ENCODE measurements around the gene SMIM34.
"Not testable (repeated sequence)": the region's sequence is repeated elsewhere in the genome, so short reads cannot be mapped to it uniquely, and the experiment has no call there.

The SMIM34 gene, protein sequence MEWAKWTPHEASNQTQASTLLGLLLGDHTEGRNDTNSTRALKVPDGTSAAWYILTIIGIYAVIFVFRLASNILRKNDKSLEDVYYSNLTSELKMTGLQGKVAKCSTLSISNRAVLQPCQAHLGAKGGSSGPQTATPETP

DNA sequence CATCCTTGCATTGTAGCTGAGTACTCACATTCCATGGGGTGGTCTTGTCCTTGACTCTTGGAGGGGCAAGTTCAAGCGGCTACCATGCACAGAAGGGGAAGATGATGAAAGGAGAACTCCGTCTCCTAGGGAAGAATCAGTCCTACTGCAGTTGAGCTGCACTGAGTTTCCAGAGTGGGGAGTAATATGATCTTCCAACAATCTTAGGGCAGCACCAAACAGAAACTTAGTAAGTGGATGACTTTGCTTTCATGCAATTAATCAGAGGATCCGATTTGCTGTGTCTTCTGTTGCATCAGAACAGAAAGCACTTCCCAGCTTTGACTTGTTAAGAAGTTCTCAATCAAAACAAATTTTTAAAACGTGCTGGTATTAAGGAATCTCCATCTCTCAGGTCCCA is at the start of gene SMIM34:
Gene SMIM34, minus strand, starts transcription at position 147 of the 400 bp plus-strand sequence. Its CDS starts 112 bp downstream, at position 35.
- not testable (repeated sequence) for H3K4me3 ChIP-seq (ENCODE audit: insufficient read length, low read depth); H3K27me3 ChIP-seq (ENCODE audit: insufficient read depth, insufficient read length); DNase-seq (ENCODE audit: low read depth, low spot score); H3K4me1 ChIP-seq (ENCODE audit: insufficient read depth, insufficient read length); H3K9me3 ChIP-seq (ENCODE audit: insufficient read depth, low read length); H3K36me3 ChIP-seq (ENCODE audit: insufficient read depth, insufficient read length, low read length); H3K9ac ChIP-seq (ENCODE audit: insufficient read length, low read depth)

DNA sequence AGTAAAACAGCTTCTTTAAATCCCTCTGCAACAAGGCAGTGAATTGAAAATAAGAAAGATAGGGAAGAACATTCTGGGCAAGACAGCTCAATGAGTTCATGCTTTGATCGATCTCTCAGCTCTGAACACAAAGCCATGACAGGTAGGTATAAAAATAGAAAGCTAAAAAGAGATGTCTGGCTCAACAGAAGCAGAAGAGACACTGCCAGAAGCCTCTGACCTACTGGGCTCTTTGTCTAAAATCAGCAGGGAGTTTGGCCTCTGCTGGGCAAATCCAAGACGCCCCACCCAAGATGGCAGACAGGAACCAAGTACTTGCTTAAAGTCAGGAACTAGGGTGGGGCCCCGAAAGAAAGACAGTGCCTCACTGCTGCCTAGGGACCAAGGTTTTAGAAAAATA is 43.6 kb upstream of the SMIM34 start:
- not testable (repeated sequence) for H3K9me3 ChIP-seq (ENCODE audit: insufficient read depth, low read length); H3K4me1 ChIP-seq (ENCODE audit: insufficient read depth, insufficient read length); H3K27me3 ChIP-seq (ENCODE audit: insufficient read depth, insufficient read length); H3K4me3 ChIP-seq (ENCODE audit: insufficient read length, low read depth); H3K36me3 ChIP-seq (ENCODE audit: insufficient read depth, insufficient read length, low read length); H3K9ac ChIP-seq (ENCODE audit: insufficient read length, low read depth); DNase-seq (ENCODE audit: low read depth, low spot score)

GRCh38 chr21:34459426-34459825 is 35.7 kb upstream of the SMIM34 start:
- DNase-seq (ENCODE audit: low read depth, low spot score); H3K4me1 ChIP-seq (ENCODE audit: insufficient read depth, insufficient read length); H3K9ac ChIP-seq (ENCODE audit: insufficient read length, low read depth); H3K9me3 ChIP-seq (ENCODE audit: insufficient read depth, low read length); H3K27me3 ChIP-seq (ENCODE audit: insufficient read depth, insufficient read length); H3K36me3 ChIP-seq (ENCODE audit: insufficient read depth, insufficient read length, low read length); H3K4me3 ChIP-seq (ENCODE audit: insufficient read length, low read depth): not testable (repeated sequence)

- not testable (repeated sequence) for H3K4me1 ChIP-seq (ENCODE audit: insufficient read depth, insufficient read length); H3K4me3 ChIP-seq (ENCODE audit: insufficient read length, low read depth); H3K36me3 ChIP-seq (ENCODE audit: insufficient read depth, insufficient read length, low read length); DNase-seq (ENCODE audit: low read depth, low spot score); H3K27me3 ChIP-seq (ENCODE audit: insufficient read depth, insufficient read length); H3K9me3 ChIP-seq (ENCODE audit: insufficient read depth, low read length); H3K9ac ChIP-seq (ENCODE audit: insufficient read length, low read depth)
Measured at GRCh38 chr21:34458266-34458665, 34.5 kb upstream of the SMIM34 start.

DNA sequence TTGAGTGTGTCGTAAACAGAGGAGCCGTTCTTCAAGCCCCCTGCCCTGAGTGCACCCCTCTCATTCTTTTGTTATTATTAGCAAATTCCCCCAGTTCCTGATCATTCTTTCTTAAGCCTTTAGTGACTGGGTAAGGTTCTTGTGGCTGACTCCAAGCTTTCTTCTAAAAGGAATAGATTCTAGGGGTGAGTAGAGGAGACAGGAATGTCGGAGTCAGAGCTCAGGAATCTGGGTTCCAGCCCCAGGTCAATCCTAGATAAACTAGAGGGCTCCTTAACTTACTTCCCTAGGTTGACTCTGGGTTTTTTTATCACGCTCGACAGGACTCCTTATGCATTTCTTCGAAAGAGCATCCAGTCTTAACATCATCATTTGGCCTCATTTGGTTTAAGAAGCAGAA is 32.4 kb upstream of the SMIM34 start:
- H3K4me1 ChIP-seq (ENCODE audit: insufficient read depth, insufficient read length); H3K36me3 ChIP-seq (ENCODE audit: insufficient read depth, insufficient read length, low read length); H3K9ac ChIP-seq (ENCODE audit: insufficient read length, low read depth); DNase-seq (ENCODE audit: low read depth, low spot score); H3K4me3 ChIP-seq (ENCODE audit: insufficient read length, low read depth); H3K9me3 ChIP-seq (ENCODE audit: insufficient read depth, low read length); H3K27me3 ChIP-seq (ENCODE audit: insufficient read depth, insufficient read length): not testable (repeated sequence)

GRCh38 chr21:34455628-34456027 is 31.9 kb upstream of the SMIM34 start:
- H3K9me3 ChIP-seq (ENCODE audit: insufficient read depth, low read length); H3K36me3 ChIP-seq (ENCODE audit: insufficient read depth, insufficient read length, low read length); H3K9ac ChIP-seq (ENCODE audit: insufficient read length, low read depth); H3K27me3 ChIP-seq (ENCODE audit: insufficient read depth, insufficient read length); DNase-seq (ENCODE audit: low read depth, low spot score); H3K4me1 ChIP-seq (ENCODE audit: insufficient read depth, insufficient read length); H3K4me3 ChIP-seq (ENCODE audit: insufficient read length, low read depth): not testable (repeated sequence)

GRCh38 chr21:34447018-34447417 is 23.3 kb upstream of the SMIM34 start:
- H3K27me3 ChIP-seq (ENCODE audit: insufficient read depth, insufficient read length); H3K4me1 ChIP-seq (ENCODE audit: insufficient read depth, insufficient read length); H3K9ac ChIP-seq (ENCODE audit: insufficient read length, low read depth); DNase-seq (ENCODE audit: low read depth, low spot score); H3K4me3 ChIP-seq (ENCODE audit: insufficient read length, low read depth); H3K9me3 ChIP-seq (ENCODE audit: insufficient read depth, low read length); H3K36me3 ChIP-seq (ENCODE audit: insufficient read depth, insufficient read length, low read length): not testable (repeated sequence)

GRCh38 chr21:34443486-34443885 is 19.7 kb upstream of the SMIM34 start:
- H3K36me3 ChIP-seq (ENCODE audit: insufficient read depth, insufficient read length, low read length); H3K4me1 ChIP-seq (ENCODE audit: insufficient read depth, insufficient read length); H3K4me3 ChIP-seq (ENCODE audit: insufficient read length, low read depth); H3K9me3 ChIP-seq (ENCODE audit: insufficient read depth, low read length); DNase-seq (ENCODE audit: low read depth, low spot score); H3K27me3 ChIP-seq (ENCODE audit: insufficient read depth, insufficient read length); H3K9ac ChIP-seq (ENCODE audit: insufficient read length, low read depth): not testable (repeated sequence)

- not testable (repeated sequence) for H3K9me3 ChIP-seq (ENCODE audit: insufficient read depth, low read length); H3K4me1 ChIP-seq (ENCODE audit: insufficient read depth, insufficient read length); H3K9ac ChIP-seq (ENCODE audit: insufficient read length, low read depth); H3K36me3 ChIP-seq (ENCODE audit: insufficient read depth, insufficient read length, low read length); DNase-seq (ENCODE audit: low read depth, low spot score); H3K27me3 ChIP-seq (ENCODE audit: insufficient read depth, insufficient read length); H3K4me3 ChIP-seq (ENCODE audit: insufficient read length, low read depth)
Measured at GRCh38 chr21:34429710-34430109, 6.0 kb upstream of the SMIM34 start.

- H3K36me3 ChIP-seq (ENCODE audit: insufficient read depth, insufficient read length, low read length); DNase-seq (ENCODE audit: low read depth, low spot score); H3K27me3 ChIP-seq (ENCODE audit: insufficient read depth, insufficient read length); H3K4me3 ChIP-seq (ENCODE audit: insufficient read length, low read depth); H3K9ac ChIP-seq (ENCODE audit: insufficient read length, low read depth); H3K4me1 ChIP-seq (ENCODE audit: insufficient read depth, insufficient read length); H3K9me3 ChIP-seq (ENCODE audit: insufficient read depth, low read length): not testable (repeated sequence)
Measured at GRCh38 chr21:34428441-34428840, 4.7 kb upstream of the SMIM34 start.

- DNase-seq (ENCODE audit: low read depth, low spot score); H3K4me3 ChIP-seq (ENCODE audit: insufficient read length, low read depth): not testable (repeated sequence)
Measured at GRCh38 chr21:34427339-34427738, 3.6 kb upstream of the SMIM34 start.

GRCh38 chr21:34417448-34418077 is 6.2 kb downstream of the SMIM34 start:
- H3K27me3 ChIP-seq (ENCODE audit: insufficient read depth, insufficient read length); H3K36me3 ChIP-seq (ENCODE audit: insufficient read depth, insufficient read length, low read length); DNase-seq (ENCODE audit: low read depth, low spot score); H3K9ac ChIP-seq (ENCODE audit: insufficient read length, low read depth); H3K4me3 ChIP-seq (ENCODE audit: insufficient read length, low read depth); H3K9me3 ChIP-seq (ENCODE audit: insufficient read depth, low read length); H3K4me1 ChIP-seq (ENCODE audit: insufficient read depth, insufficient read length): not testable (repeated sequence)

More at GRCh38 chr21:34427339-34427738, 3.6 kb upstream of the SMIM34 start:
- not testable (repeated sequence) for H3K4me1 ChIP-seq (ENCODE audit: insufficient read depth, insufficient read length); H3K36me3 ChIP-seq (ENCODE audit: insufficient read depth, insufficient read length, low read length); H3K9ac ChIP-seq (ENCODE audit: insufficient read length, low read depth); H3K27me3 ChIP-seq (ENCODE audit: insufficient read depth, insufficient read length); H3K9me3 ChIP-seq (ENCODE audit: insufficient read depth, low read length)
